Ishikawa (cell line): ENCODE results near the gene FAM120AOS.

Source experiments
- CEBPB ChIP-seq: IDR thresholded peaks from 2 replicates; pipeline ENCODE4 v1.6.1; 2012
- CREB1 ChIP-seq: IDR thresholded peaks from 2 replicates; pipeline ENCODE4 v1.6.1; 2012; ENCODE audit warnings: low read depth
- EGR1 ChIP-seq: IDR thresholded peaks from 2 replicates; pipeline ENCODE4 v1.6.1; 2012
- EP300 ChIP-seq: IDR thresholded peaks from 2 replicates; pipeline ENCODE4 v1.6.1; 2012; ENCODE audit warnings: borderline replicate concordance
- FOXM1 ChIP-seq: IDR thresholded peaks from 2 replicates; pipeline ENCODE4 v1.6.1; 2012; ENCODE audit warnings: low read depth, borderline replicate concordance
- NFIC ChIP-seq: IDR thresholded peaks from 2 replicates; pipeline ENCODE4 v1.6.1; 2012
- RAD21 ChIP-seq: IDR thresholded peaks from 2 replicates; pipeline ENCODE4 v1.6.1; 2012; ENCODE audit warnings: low read depth
- TAF1 ChIP-seq: IDR thresholded peaks from 2 replicates; pipeline ENCODE4 v1.6.1; 2012; ENCODE audit warnings: low read depth, mild to moderate bottlenecking
- TCF12 ChIP-seq: IDR thresholded peaks from 2 replicates; pipeline ENCODE4 v1.6.1; 2012; ENCODE audit warnings: low read depth
- TEAD4 ChIP-seq: IDR thresholded peaks from 2 replicates; pipeline ENCODE4 v1.6.1; 2012
- YY1 ChIP-seq: IDR thresholded peaks from 2 replicates; pipeline ENCODE4 v1.6.1; 2012; ENCODE audit warnings: low read depth
- ZBTB7A ChIP-seq: IDR thresholded peaks from 2 replicates; pipeline ENCODE4 v1.6.1; 2012; ENCODE audit warnings: low read depth
- TF ChIP-seq, protein P1 (sequence below): IDR thresholded peaks from 2 replicates; pipeline ENCODE4 v1.6.1; 2012
- TF ChIP-seq, protein P2 (sequence below): IDR thresholded peaks from 2 replicates; pipeline ENCODE4 v1.6.1; 2012
- TF ChIP-seq, protein P3 (sequence below): IDR thresholded peaks from 2 replicates; pipeline ENCODE4 v1.6.1; 2012; ENCODE audit warnings: low read depth, mild to moderate bottlenecking

Gene FAM120AOS

DNA sequence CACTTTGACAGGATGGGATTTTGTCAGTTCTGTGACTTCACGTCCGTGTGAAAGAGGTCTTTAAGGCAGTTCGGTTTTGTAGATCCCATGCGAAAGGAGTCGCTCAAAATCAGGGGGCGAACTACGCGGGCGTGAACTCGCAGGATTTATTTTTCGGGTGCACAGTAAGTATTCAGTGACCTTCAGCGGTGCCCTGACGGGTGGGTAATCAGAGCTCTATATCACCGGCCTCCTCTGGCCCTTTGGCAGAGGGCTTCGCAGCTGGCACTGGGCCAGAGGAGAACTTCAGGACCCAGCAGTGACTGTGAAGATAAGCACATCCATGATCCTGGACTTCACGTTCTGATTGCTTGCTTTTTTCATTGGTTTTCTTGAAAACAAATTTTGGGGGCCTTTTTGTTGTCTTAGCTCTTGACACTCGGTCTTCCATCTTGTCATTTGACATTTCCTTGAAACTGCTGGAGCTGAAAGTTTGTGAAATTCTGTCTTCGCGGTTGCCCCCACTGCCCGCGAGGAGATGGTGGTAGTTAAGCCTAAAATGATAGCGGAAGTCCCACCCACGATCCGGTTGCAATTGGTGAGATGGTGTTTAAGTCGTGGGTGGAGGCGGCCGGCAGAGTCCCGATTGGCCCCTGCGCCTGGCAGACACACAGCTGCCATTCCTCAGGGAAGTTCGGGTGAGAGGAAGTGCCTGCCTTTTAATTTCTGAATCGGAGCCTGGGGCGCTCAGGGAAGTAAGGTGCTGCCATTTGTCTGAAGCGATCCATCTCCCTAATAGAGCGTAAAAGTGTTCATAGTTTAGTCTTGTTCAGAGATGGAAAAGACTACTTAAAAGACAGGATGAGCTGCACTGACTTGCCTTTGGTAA lies at the start of gene FAM120AOS:
Gene FAM120AOS (minus strand): TSS at position 535 of the 868 bp plus-strand sequence. CDS start 872 bp downstream, outside the sequence.
- TF ChIP-seq TEAD4 (0 out of 2 replicates have a peak, but pooled peaks have one; percentile 47), CREB1 (no peak), EGR1 (peak; percentile 90), FOXM1 (no peak), YY1 (no peak; the same call in 1 of the 2 replicates), TAF1 (peak; percentile 73), NFIC (peak; percentile 79), RAD21 (no peak), CEBPB (no peak), EP300 (no peak)
- TF ChIP-seq, protein P1, sequence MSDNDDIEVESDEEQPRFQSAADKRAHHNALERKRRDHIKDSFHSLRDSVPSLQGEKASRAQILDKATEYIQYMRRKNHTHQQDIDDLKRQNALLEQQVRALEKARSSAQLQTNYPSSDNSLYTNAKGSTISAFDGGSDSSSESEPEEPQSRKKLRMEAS = peak; percentile 41; the same call in 1 of the 2 replicates
- TF ChIP-seq, protein P2, sequence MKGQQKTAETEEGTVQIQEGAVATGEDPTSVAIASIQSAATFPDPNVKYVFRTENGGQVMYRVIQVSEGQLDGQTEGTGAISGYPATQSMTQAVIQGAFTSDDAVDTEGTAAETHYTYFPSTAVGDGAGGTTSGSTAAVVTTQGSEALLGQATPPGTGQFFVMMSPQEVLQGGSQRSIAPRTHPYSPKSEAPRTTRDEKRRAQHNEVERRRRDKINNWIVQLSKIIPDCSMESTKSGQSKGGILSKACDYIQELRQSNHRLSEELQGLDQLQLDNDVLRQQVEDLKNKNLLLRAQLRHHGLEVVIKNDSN = no peak
- TF ChIP-seq, protein P3, sequence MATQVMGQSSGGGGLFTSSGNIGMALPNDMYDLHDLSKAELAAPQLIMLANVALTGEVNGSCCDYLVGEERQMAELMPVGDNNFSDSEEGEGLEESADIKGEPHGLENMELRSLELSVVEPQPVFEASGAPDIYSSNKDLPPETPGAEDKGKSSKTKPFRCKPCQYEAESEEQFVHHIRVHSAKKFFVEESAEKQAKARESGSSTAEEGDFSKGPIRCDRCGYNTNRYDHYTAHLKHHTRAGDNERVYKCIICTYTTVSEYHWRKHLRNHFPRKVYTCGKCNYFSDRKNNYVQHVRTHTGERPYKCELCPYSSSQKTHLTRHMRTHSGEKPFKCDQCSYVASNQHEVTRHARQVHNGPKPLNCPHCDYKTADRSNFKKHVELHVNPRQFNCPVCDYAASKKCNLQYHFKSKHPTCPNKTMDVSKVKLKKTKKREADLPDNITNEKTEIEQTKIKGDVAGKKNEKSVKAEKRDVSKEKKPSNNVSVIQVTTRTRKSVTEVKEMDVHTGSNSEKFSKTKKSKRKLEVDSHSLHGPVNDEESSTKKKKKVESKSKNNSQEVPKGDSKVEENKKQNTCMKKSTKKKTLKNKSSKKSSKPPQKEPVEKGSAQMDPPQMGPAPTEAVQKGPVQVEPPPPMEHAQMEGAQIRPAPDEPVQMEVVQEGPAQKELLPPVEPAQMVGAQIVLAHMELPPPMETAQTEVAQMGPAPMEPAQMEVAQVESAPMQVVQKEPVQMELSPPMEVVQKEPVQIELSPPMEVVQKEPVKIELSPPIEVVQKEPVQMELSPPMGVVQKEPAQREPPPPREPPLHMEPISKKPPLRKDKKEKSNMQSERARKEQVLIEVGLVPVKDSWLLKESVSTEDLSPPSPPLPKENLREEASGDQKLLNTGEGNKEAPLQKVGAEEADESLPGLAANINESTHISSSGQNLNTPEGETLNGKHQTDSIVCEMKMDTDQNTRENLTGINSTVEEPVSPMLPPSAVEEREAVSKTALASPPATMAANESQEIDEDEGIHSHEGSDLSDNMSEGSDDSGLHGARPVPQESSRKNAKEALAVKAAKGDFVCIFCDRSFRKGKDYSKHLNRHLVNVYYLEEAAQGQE = no peak

DNA sequence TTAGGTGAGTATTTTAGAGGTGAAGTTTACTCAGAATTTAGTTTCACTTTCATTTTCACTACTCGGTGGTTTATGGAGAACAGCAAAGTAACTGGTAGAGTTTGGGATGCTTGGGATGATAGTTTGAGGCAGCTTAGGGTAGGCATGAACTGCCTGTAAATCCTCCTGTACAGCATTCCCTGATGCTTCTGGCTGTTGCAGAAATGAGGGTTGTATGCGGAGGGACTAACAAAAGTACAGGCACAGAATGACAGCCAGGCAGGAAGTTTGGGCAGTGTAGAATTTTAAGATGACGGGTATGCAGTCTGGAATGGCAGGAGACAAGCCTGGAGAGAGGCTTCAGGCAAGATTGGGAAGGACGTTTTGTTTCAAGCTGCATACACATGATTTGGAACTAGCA lies 48.0 kb upstream of the FAM120AOS start:
- TF ChIP-seq ZBTB7A (no peak), EP300 (no peak), NFIC (no peak), TCF12 (no peak), CEBPB (no peak), RAD21 (no peak), EGR1 (no peak), FOXM1 (no peak), CREB1 (no peak), YY1 (no peak), TEAD4 (no peak), TAF1 (no peak)
- TF ChIP-seq, protein P1 = no peak
- TF ChIP-seq, protein P2 = no peak
- TF ChIP-seq, protein P3 = no peak

DNA sequence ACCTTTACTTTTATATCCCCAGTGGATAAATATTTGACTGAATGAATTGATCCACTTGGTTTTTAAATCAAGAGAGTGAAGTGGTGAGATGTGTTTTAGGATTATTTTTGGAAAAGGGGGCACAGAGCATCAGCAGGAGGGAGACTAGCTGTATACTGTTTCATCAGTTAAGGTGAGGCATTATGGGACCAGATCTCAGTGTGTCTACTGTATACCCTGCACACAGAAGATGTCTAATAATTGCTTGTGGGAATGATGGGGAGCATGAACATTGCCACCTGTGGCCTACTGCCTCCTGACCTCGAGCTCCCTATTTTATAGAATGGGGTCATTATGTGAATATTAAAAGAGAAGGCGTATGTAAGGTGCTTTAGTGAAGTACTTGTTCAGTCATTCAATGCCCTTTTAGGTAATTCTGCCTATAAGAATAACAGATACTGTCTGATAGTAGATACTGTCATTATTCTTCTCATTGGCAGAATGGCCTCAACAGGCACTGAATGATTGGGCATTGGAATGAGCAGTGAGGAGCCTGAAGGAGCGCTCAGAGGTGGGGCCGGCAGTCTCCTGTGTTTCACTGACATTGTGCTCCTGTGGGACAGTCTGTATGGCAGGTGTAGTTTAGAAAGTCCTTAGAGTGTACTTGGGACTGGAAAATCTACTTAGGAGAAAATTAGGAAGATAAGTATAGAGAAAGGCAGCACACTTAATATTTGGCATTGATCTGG lies 47.4 kb upstream of the FAM120AOS start:
- TF ChIP-seq RAD21 = no peak
- TF ChIP-seq, protein P1 = no peak
- TF ChIP-seq NFIC = no peak
- no peak for TF ChIP-seq CREB1
- no peak for TF ChIP-seq CEBPB
- no peak for TF ChIP-seq ZBTB7A
- TF ChIP-seq EP300 = no peak
- TF ChIP-seq TEAD4 = no peak
- TF ChIP-seq, protein P2 = no peak
- TF ChIP-seq FOXM1 = no peak
- no peak for TF ChIP-seq TCF12
- no peak for TF ChIP-seq TAF1
- no peak for TF ChIP-seq YY1
- TF ChIP-seq, protein P3 = no peak
- TF ChIP-seq EGR1 = no peak
